ENCODE results near the gene MARCHF2. TPM values are rescaled to one million over a fixed set of nuclear protein-coding genes. Genes with fewer than 3 reads are reported as not detected.
"Not testable (repeated sequence)": the region's sequence is repeated elsewhere in the genome, so short reads cannot be mapped to it uniquely, and the experiment has no call there.

Gene MARCHF2
- total RNA-seq, 1 donor from 2014 or later = 146 TPM

DNA sequence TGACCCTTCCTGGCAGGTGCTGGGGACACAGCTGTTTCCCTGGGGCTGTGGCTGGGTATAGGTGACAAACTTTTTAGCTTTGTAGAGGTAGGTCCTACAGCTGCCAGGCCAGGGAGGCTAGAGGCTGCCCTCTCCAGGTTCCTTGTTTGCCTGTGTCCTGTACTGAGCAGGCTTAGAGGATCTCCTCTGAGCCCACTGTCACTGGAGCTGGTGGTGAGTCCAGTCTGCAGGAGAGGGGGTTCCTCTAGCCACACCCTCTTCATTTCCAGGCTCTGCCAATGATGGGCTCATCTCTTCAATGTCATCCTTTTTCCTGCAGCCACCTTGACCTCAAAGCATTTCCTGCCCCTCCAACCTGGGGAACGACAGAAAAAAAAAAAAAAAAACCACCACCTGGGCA, 35.5 kb upstream of the MARCHF2 start:
- Histone ChIP-seq H3K27me3 (no peaks in the 10 kb centered on the region), H3K27ac (no peak overlapping the region), H3K4me1 (no peaks in the 10 kb centered on the region), H3K4me3 (no peak overlapping the region), H3K9me3 (no peaks in the 10 kb centered on the region), H3K36me3 (peaks cover 0 to 14% of the 10 kb centered on the region in 2 donors)
- intact Hi-C loops (cut with DNase I) = no loop called here
- TF ChIP-seq POLR2AphosphoS5 (IDR thresholded peaks at IDR 0.05; ENCODE audit: insufficient read depth in 1 of 2, low read depth in 1 of 2) (no peak), POLR2A (IDR thresholded peaks at IDR 0.05) (no peak)
- TF ChIP-seq, protein P1, sequence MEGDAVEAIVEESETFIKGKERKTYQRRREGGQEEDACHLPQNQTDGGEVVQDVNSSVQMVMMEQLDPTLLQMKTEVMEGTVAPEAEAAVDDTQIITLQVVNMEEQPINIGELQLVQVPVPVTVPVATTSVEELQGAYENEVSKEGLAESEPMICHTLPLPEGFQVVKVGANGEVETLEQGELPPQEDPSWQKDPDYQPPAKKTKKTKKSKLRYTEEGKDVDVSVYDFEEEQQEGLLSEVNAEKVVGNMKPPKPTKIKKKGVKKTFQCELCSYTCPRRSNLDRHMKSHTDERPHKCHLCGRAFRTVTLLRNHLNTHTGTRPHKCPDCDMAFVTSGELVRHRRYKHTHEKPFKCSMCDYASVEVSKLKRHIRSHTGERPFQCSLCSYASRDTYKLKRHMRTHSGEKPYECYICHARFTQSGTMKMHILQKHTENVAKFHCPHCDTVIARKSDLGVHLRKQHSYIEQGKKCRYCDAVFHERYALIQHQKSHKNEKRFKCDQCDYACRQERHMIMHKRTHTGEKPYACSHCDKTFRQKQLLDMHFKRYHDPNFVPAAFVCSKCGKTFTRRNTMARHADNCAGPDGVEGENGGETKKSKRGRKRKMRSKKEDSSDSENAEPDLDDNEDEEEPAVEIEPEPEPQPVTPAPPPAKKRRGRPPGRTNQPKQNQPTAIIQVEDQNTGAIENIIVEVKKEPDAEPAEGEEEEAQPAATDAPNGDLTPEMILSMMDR (IDR thresholded peaks at IDR 0.05) = no peak
- DNase-seq (ENCODE audit: extremely low spot score in 2 of 2) = no peak

DNA sequence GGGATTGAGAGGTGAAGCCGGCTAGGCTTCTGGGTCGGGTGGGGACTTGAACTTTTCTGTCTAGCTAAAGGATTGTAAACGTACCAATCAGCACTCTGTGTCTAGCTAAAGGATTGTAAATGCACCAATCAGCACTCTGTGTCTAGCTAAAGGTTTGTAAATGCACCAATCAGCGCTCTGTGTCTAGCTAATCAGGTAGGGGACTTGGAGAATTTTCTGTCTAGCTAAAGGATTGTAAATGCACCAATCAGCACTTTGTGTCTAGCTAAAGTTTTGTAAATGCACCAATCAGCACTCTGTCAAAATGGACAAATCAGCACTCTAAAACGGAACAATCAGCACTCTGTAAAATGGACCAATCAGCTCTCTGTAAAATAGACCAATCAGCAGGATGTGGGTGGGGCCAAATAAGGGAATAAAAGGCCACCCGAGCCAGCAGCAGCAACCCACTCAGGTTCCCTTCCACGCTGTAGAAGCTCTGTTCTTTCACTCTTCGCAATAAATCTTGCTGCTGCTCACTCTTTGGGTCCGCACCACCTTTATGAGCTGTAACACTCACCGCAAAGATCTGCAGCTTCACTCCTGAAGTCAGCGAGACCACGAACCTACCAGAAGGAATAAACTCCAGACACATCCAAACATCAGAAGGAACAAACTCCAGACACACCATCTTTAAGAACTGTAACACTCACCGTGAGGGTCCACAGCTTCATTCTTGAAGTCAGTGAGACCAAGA, 33.8 kb upstream of the MARCHF2 start:
- intact Hi-C loops (cut with DNase I); H3K4me1 ChIP-seq; H3K27me3 ChIP-seq; DNase-seq (ENCODE audit: extremely low spot score in 2 of 2); H3K9me3 ChIP-seq; H3K36me3 ChIP-seq; H3K27ac ChIP-seq; H3K4me3 ChIP-seq: not testable (repeated sequence)

DNA sequence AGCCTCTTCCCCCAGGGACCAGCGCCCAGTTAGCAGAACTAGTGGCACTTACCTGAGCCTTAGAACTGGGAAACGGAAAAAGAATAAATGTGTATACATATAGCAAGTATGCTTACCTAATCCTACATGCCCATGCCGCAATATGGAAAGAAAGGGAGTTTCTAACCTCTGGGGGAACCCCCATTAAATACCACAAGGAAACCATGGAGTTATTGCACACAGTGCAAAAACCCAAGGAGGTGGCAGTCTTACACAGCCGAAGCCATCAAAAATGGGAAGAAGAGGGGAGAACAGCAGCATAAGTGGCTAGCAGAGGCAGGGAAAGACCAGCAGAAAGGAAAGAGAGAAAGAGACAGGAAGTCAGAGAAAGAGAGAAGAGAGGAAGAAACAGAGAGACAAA, 28.5 kb upstream of the MARCHF2 start:
- H3K9me3 ChIP-seq; intact Hi-C loops (cut with DNase I); DNase-seq (ENCODE audit: extremely low spot score in 2 of 2); H3K27ac ChIP-seq; H3K36me3 ChIP-seq; H3K4me3 ChIP-seq; H3K4me1 ChIP-seq; H3K27me3 ChIP-seq: not testable (repeated sequence)

DNA sequence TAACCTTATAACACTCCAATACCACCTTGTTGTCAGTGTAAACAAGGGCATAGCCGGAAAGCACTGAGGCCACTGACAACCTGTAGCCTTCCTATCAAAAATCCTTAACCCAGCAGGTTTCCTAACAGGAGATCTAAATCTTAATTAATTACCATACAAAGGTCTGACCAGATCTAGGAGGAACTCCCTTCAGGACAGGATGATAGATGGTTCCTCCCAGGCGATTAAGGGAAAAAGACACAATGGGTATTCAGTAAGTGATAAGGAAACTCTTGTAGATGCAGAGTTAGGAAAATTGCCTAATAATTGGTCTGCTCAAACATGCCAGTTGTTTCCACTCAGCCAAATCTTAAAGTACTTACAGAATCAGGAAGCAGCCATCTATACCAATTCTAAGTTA, 28.0 kb upstream of the MARCHF2 start:
- H3K36me3 ChIP-seq; H3K9me3 ChIP-seq; H3K27me3 ChIP-seq; H3K27ac ChIP-seq; intact Hi-C loops (cut with DNase I); H3K4me3 ChIP-seq; H3K4me1 ChIP-seq; DNase-seq (ENCODE audit: extremely low spot score in 2 of 2): not testable (repeated sequence)

DNA sequence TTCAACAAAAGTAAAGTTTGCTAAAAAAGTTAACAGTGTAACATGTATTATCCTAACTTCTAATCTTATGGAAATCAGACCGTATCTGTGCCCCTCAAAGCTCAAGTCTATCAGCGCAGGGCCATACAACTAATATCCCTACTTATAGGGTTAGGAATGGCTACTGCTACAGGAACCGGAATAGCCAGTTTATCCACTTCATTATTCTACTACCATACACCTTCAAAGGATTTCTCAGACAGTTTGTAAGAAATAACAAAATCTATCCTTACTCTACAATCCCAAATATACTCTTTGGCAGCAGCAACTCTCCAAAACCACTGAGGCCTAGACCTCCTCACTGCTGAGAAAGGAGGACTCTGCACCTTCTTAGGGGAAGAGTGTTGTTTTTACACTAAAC, 27.5 kb upstream of the MARCHF2 start:
- H3K4me3 ChIP-seq; H3K27me3 ChIP-seq; intact Hi-C loops (cut with DNase I); H3K36me3 ChIP-seq; H3K4me1 ChIP-seq; H3K9me3 ChIP-seq; DNase-seq (ENCODE audit: extremely low spot score in 2 of 2): not testable (repeated sequence)
- peak overlapping the region; percentile 68 for H3K27ac ChIP-seq

DNA sequence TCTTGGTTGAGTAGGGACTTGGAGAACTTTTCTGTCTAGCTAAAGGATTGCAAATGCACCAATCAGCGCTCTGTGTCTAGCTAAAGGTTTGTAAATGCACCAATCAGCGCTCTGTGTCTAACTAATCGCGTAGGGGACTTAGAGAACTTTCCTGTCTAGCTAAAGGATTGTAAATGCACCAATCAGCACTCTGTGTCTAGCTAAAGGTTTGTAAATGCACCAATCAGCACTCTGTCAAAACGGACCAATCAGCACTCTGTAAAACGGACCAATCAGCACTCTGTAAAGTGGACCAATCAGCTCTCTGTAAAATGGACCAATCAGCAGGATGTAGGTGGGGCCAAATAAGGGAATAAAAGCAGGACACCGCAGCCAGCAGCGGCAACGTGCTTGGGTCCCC, 26.7 kb upstream of the MARCHF2 start:
- H3K27me3 ChIP-seq; DNase-seq (ENCODE audit: extremely low spot score in 2 of 2); H3K9me3 ChIP-seq; H3K4me3 ChIP-seq; H3K36me3 ChIP-seq; intact Hi-C loops (cut with DNase I): not testable (repeated sequence)
- peak overlapping the region; percentile 68 for H3K27ac ChIP-seq
- H3K4me1 ChIP-seq = peaks cover 17% of the 10 kb centered on the region

DNA sequence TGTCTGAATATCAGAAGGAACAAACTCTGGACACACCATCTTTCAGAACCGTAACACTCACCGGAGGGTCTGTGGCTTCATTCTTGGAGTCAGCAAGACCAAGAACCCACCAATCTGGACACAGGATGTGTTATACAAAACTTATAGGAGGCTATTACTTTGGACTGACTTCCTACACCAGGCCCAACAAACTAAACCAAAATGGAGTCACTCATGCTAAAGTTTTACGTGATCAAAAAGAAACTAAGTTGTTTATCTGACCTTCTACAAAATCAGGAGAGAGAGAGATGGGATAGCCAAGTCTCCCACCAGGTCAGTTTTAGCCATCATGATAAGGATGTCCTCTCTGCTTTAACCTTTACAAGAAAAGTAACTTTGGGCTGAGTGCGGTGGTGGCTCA, 26.1 kb upstream of the MARCHF2 start:
- H3K27ac ChIP-seq = no peak overlapping the region
- no peaks in the 10 kb centered on the region for H3K9me3 ChIP-seq
- intact Hi-C loops (cut with DNase I) = no loop called here
- TF ChIP-seq POLR2A (IDR thresholded peaks at IDR 0.05) (no peak), POLR2AphosphoS5 (IDR thresholded peaks at IDR 0.05; ENCODE audit: insufficient read depth in 1 of 2, low read depth in 1 of 2) (no peak)
- TF ChIP-seq, protein P1 (IDR thresholded peaks at IDR 0.05) = no peak
- peaks cover 23% of the 10 kb centered on the region for H3K4me1 ChIP-seq
- no peak overlapping the region for H3K4me3 ChIP-seq
- H3K36me3 ChIP-seq = no peaks in the 10 kb centered on the region
- H3K27me3 ChIP-seq = no peaks in the 10 kb centered on the region
- DNase-seq (ENCODE audit: extremely low spot score in 2 of 2) = no peak

Measured in vagina (tissue), 2 donors.